HUDEP-2 (cell line): ENCODE results near the gene WSCD2.
A peak's percentile ranks its signal among the peaks of the same experiment; 100 is the strongest.

Experiments used
- DNase-seq, 76 experiments: peaks; one replicate each; lab custom pipeline; 2025; ENCODE audit not compliant: unreplicated experiment in 76 of 76; lab: John Stamatoyannopoulos, UW

The WSCD2 gene

GRCh38 chr12:108231109-108231905 is 102.2 kb downstream of the WSCD2 start:
- no peak for DNase-seq

DNA sequence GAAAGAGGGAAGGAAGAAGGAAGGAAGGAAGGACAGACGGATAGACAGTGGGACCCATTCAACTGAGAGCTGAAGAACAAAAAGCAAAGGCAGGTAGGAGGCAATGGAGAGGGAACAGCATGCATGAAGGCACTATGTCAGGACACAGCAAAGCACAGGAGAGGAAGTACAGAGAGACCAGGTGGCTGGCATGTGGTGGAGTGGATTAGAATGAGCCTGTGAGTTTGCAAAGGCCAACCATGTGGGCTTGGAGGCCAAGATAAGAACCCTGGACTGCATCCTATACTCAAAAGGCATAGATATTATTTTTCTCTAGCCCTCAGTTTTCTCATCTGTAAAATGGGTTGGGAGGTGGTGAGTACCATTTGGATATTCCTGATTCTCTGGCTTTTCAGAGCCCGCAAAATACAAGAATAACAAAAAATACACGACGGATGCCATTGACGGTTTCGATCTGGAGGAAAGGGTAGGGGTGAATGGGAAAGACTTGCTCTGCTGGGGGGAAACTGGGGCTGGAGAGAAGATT is 102.9 kb downstream of the WSCD2 start:
- DNase-seq = peak in 1 of 76 experiments; percentile 4

- no peak for DNase-seq
Observed at GRCh38 chr12:108232565-108232964, 103.5 kb downstream of the WSCD2 start.

DNA sequence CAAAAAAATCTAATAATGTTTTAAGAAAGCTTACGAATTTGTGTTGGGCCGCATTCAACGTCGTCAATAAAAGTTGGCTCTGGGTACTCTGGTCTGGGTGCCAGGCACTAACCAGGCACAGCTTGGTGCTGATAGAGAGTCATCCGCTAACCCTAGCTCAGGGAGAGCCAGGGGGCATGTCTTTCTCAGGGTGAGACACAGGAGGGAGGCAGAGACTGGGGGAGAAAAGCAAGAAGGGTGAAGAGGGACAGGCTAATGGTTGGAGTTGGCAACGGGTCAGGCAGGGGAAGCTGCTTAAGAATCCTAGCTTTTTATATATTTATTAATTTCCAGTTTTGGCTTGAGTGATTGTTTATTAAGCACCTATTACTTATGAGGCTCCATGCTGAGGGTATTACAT is 105.1 kb downstream of the WSCD2 start:
- DNase-seq = no peak

GRCh38 chr12:108235197-108235984 is 106.3 kb downstream of the WSCD2 start:
- no peak for DNase-seq

DNA sequence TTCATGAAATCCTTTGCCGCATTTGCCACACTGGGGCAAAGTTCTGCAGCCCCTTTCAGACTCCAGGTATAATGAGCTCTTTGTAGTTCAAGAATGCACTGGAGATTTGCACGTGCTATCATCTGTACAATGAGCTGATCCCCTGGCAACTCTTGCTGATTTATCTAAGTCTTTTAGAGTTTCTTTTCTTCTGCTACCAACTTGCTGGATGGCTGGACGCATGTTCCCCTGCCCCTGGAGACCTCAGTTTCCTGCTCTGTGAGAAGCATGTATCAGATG is 106.8 kb downstream of the WSCD2 start:
- no peak for DNase-seq

DNA sequence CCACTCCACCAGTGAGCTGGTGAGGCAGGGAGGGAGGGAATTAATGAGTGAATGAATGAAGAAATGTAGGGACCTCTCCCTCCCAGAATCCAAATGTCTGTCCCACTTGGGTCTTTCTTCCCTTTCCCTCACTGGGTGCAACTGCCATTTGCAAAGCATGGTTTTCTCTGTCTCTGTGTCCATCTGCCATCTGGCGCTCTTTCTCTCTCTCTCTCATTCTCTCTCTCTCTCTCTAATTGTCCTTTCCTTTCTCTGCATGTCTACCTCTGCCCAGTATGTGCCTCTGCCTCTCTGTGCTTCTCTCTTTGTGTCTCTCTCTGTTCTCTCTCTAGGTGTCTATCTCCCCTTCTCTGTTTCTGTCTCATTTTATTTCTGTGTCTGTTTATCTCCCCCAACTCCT is 107.3 kb downstream of the WSCD2 start:
- DNase-seq = no peak

DNA sequence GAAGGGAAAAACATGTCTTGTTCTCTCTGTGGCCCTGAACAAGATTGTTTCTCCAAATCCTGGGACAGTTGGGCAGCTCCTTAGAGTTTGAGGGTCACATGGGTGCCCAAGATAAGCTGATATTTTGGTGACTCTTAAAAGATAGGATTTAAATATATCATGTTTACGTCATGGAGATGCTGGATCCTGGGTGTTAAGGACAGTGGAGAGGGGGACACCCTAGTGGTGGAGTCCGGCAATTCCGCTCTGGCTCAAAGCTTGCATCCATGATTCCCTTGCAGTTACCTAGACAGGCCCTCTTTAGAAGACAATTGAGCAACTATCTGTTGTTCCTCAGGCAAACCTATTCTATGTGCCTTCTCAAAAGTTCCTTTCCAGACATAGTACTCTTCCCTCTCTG is 108.2 kb downstream of the WSCD2 start:
- DNase-seq = peak in 11 of 76 experiments; percentile 1 to 15 (median 3)

- DNase-seq = no peak
Observed at GRCh38 chr12:108238474-108238873, 109.4 kb downstream of the WSCD2 start.

- DNase-seq = no peak
Observed at GRCh38 chr12:108239378-108239777, 110.3 kb downstream of the WSCD2 start.

GRCh38 chr12:108240027-108240785 is 111.1 kb downstream of the WSCD2 start:
- DNase-seq = no peak

DNA sequence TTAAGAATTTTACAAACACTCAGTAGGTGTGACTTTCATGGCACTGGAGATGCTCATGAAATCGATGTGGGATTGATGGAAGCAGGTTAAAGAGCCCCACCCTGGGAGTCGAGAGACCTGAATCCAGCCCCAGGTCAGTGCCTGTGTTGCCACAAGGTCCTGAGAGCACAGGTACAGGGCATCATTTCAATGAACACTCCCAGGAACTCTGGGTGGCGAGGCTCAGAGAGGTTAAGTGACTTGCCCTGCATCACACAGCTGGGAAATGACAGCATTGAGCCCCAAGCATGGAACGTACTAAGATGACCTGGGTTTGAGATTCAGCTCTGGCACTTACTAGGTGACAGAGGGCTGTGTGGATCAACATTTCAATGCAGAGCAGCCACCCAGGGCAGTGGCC is 111.8 kb downstream of the WSCD2 start:
- no peak for DNase-seq

GRCh38 chr12:108241986-108242703 is 113.1 kb downstream of the WSCD2 start:
- DNase-seq = no peak

DNA sequence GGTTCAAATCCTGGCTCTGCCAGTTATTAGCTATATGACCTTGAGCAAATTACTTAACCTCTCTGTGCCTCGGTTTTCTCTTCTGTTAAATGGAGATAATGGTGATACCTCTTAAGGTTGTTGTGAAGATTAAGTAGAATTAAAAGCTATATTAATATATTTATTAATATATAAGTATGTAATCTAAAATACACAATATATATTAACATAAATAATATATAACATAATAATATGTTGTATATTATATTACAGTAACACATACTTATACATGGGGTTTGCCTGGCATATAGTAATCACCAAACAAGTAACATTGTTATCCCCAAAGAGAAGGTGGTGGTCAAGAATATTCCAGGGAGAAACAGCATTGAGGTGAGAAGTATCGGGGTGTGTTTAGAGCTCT is 118.0 kb downstream of the WSCD2 start:
- no peak for DNase-seq

GRCh38 chr12:108248011-108248410 is 118.9 kb downstream of the WSCD2 start:
- no peak for DNase-seq

GRCh38 chr12:108252523-108252922 is 123.4 kb downstream of the WSCD2 start:
- DNase-seq = no peak

DNA sequence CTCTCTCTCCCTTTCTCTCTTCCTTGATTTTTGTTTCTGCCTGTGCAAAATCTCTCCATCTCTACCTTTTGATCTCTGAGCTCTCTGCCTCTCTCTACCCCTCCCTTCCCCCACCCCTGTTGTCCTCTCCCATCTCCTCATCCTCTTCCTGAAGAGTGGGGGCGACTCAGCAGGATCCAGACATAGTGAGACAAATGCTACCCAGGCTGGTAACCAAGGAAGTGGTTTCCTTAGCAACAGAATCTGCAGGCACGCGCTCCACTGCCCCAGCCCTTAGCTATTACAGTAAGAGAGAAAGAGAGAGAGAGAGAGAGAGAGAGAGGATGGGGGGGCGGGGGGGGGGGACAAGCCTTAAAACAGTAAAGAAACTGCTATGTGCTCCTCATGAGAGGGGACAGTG is 124.5 kb downstream of the WSCD2 start:
- no peak for DNase-seq

DNA sequence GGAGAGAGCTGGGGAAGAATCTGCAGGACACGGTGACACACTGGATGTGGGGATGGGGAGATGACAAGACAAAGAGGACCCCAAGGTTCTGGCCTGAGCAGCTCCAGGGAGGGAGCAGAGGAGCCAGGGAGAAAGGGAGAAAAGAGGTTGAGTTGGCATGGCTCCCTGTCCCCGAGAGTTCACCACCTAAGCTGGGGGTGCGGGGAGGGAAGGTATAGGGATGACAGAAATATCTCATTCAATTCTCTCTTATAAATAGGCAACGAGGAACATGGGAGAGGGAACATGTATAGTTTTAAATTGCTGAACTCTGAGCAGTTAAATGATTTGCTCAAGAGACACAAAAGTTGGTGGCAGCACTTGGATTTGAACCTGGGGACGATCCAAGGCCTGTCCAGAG is 124.9 kb downstream of the WSCD2 start:
- no peak for DNase-seq

DNA sequence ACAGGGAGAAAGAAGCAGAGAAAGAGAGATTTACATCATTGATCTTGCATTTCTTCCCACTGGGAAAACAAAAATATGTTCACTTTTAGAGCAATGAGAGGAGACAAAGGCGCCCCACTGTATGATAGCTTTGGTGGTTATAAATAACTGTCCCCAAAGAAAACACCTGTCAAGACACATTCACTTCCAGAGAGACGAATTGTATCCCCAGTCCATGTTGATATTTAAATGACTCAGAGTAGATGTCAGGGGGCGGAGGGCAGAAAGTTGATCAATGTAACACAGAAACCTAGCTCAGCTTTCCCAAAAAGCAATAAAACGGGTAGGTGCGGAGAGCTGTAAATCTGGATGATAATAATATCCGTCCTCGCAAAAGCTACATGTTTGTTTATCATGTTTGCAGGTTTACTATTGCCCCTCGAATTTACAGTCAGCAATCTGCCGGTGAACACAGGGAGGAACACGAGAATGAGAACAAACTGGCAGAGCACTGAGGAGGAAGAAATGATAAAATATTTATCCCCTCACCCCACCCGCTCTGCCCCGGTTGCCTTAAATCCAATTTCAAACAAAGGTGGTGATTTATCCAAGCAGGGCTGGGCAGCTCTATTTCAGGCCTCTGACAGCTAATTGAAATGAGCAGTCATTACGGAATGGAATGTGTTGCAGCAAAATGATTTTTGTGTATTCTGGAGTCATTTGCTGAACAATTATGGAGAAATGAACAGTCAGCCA is 125.6 kb downstream of the WSCD2 start:
- no peak for DNase-seq

GRCh38 chr12:108255252-108255602 is 126.1 kb downstream of the WSCD2 start:
- DNase-seq = no peak
